Activated CD8-positive, alpha-beta memory T cell treated with anti-CD3 and anti-CD28 coated beads, Interleukin-2, amount 10 ng/mL, durations not matched to agents 7 days and 5 days (primary cell): ENCODE results near the gene POLA1. TPM values are rescaled to one million over a fixed set of nuclear protein-coding genes. Genes with fewer than 3 reads are reported as not detected.

Source experiments
- ATAC-seq: fragments of 150-1000 bp; cut with Tn5 transposase; one replicate; pipeline ENCODE4 v1.10.0; 2021; ENCODE audit warnings: moderate library complexity
- CTCF ChIA-PET: fragments of 350-600 bp; sonication (Branson Sonifier 250); formaldehyde crosslinking; loops from one replicate; lab custom pipeline; 2021; ENCODE audit warnings: antibody characterized with exemption; lab: Charles Lee
- DNase-seq: peaks from one replicate; pipeline ENCODE4 v3.0.0-alpha.2; 2020
- H3K27ac Mint-ChIP-seq: one replicate; pipeline ENCODE4 v1.8.0; 2021; ENCODE audit warnings: mild to moderate bottlenecking, mixed read lengths
- H3K27me3 Mint-ChIP-seq: one replicate; pipeline ENCODE4 v1.8.0; 2021; ENCODE audit warnings: mixed read lengths
- H3K36me3 Mint-ChIP-seq: one replicate; pipeline ENCODE4 v1.8.0; 2021; ENCODE audit warnings: mild to moderate bottlenecking, mixed read lengths
- H3K4me1 Mint-ChIP-seq: one replicate; pipeline ENCODE4 v1.8.0; 2021; ENCODE audit warnings: mixed read lengths
- H3K4me3 Mint-ChIP-seq: one replicate; pipeline ENCODE4 v1.8.0; 2021; ENCODE audit warnings: mild to moderate bottlenecking, moderate library complexity, mixed read lengths
- H3K9me3 Mint-ChIP-seq: one replicate; pipeline ENCODE4 v1.8.0; 2022; ENCODE audit warnings: low read depth, mixed read lengths
- total RNA-seq, 2 experiments: library from RNA; stranded (reverse); gene quantifications; one replicate each; pipeline ENCODE4 v1.2.3, GENCODE V29; 2021

POLA1 gene
- total RNA-seq, 2 experiments from 2014 or later: 35.7 to 36.5 TPM

- Mint-ChIP-seq H3K4me3 (no peak overlapping the region), H3K9me3 (no peaks in the 10 kb centered on the region), H3K4me1 (peaks cover 18% of the 10 kb centered on the region), H3K27ac (no peak overlapping the region), H3K27me3 (no peaks in the 10 kb centered on the region), H3K36me3 (no peaks in the 10 kb centered on the region)
- DNase-seq (no peak), ATAC-seq (no peak)
- CTCF ChIA-PET: no interaction called here
Observed at GRCh38 chrX:24945009-24945408, 251.3 kb downstream of the POLA1 start.

- Mint-ChIP-seq H3K36me3 (peaks cover 2% of the 10 kb centered on the region), H3K27me3 (no peaks in the 10 kb centered on the region), H3K27ac (no peak overlapping the region), H3K4me3 (no peak overlapping the region), H3K9me3 (no peaks in the 10 kb centered on the region), H3K4me1 (peaks cover 18% of the 10 kb centered on the region)
- CTCF ChIA-PET: no interaction called here
- ATAC-seq (peak; percentile 16), DNase-seq (peak; percentile 55)
Observed at GRCh38 chrX:24946369-24946768, 252.7 kb downstream of the POLA1 start.

DNA sequence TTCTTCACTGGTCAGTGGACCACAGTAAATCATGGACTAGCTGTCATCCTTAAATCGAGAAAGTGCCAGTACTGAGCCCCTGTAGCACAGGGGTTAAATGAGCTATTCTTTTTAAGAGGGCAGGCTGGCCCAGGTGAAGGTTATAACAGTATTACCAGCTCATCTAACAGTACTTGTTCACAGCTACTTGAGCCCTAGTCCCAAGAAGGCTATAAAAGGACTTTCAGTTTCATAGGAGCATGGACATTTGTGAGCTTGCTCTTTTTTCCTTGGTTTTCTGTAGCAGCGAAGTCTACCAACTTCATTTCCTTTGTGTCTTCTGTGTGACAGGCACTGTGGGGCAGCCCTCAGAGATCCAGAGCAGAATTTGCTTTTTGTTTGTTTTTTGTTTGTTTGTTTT lies 261.0 kb downstream of the POLA1 start:
- DNase-seq: no peak
- H3K27me3 Mint-ChIP-seq: no peaks in the 10 kb centered on the region
- CTCF ChIA-PET: interaction anchor here (0.5 kb wide), 1 partner anchor 16 kb away, joined by 3 read pairs; no protein-coding TSS in a partner anchor
- H3K4me1 Mint-ChIP-seq: no peaks in the 10 kb centered on the region
- ATAC-seq: no peak
- H3K9me3 Mint-ChIP-seq: no peaks in the 10 kb centered on the region
- H3K4me3 Mint-ChIP-seq: no peak overlapping the region
- H3K36me3 Mint-ChIP-seq: peaks cover 5% of the 10 kb centered on the region
- H3K27ac Mint-ChIP-seq: no peak overlapping the region

- ATAC-seq (no peak), DNase-seq (no peak)
- no peaks in the 10 kb centered on the region for H3K4me1 Mint-ChIP-seq
- H3K9me3 Mint-ChIP-seq: no peaks in the 10 kb centered on the region
- H3K27me3 Mint-ChIP-seq: no peaks in the 10 kb centered on the region
- H3K36me3 Mint-ChIP-seq: peaks cover 5% of the 10 kb centered on the region
- H3K4me3 Mint-ChIP-seq: no peak overlapping the region
- CTCF ChIA-PET: interaction anchor here (0.5 kb wide), 1 partner anchor 15 kb away, joined by 3 read pairs; no protein-coding TSS in a partner anchor
- H3K27ac Mint-ChIP-seq: no peak overlapping the region
Observed at GRCh38 chrX:24955372-24955930, 261.7 kb downstream of the POLA1 start.

- CTCF ChIA-PET: no interaction called here
- Mint-ChIP-seq H3K27me3 (no peaks in the 10 kb centered on the region), H3K4me3 (no peak overlapping the region), H3K4me1 (no peaks in the 10 kb centered on the region), H3K36me3 (peaks cover 3% of the 10 kb centered on the region), H3K9me3 (no peaks in the 10 kb centered on the region), H3K27ac (no peak overlapping the region)
- DNase-seq: no peak
- ATAC-seq: no peak
Observed at GRCh38 chrX:24956828-24957227, 263.1 kb downstream of the POLA1 start.

GRCh38 chrX:24961809-24962208 lies 268.1 kb downstream of the POLA1 start:
- no peak overlapping the region for H3K4me3 Mint-ChIP-seq
- CTCF ChIA-PET: no interaction called here
- DNase-seq: no peak
- no peaks in the 10 kb centered on the region for H3K27me3 Mint-ChIP-seq
- H3K9me3 Mint-ChIP-seq: no peaks in the 10 kb centered on the region
- peaks cover 3% of the 10 kb centered on the region for H3K36me3 Mint-ChIP-seq
- no peak for ATAC-seq
- no peaks in the 10 kb centered on the region for H3K4me1 Mint-ChIP-seq
- no peak overlapping the region for H3K27ac Mint-ChIP-seq

- H3K27ac Mint-ChIP-seq: no peak overlapping the region
- CTCF ChIA-PET: no interaction called here
- no peak for ATAC-seq
Observed at GRCh38 chrX:24963823-24964222, 270.1 kb downstream of the POLA1 start.

DNA sequence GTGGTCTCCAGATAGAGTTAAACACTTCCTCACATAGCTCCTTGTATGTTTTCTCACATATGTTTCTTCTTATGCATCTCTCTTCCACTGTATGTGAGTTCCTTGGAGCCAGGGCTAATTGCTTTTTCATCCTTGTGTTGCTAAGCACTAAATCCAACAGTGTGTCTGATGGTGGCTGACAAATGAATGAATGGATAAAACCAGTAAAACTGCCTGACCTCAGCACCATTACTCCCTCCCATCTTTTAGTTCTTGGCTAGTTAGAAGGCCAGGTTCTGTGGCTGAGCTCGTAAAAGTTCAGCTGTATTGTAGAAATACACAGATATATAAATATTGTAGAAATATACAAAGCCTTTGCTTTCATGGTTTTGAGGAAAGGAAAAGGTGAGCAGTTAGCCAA lies 271.7 kb downstream of the POLA1 start:
- H3K9me3 Mint-ChIP-seq: no peaks in the 10 kb centered on the region
- H3K36me3 Mint-ChIP-seq: peaks cover 6% of the 10 kb centered on the region
- H3K27ac Mint-ChIP-seq: no peak overlapping the region
- ATAC-seq (no peak), DNase-seq (no peak)
- CTCF ChIA-PET: no interaction called here
- no peak overlapping the region for H3K4me3 Mint-ChIP-seq
- H3K4me1 Mint-ChIP-seq: no peaks in the 10 kb centered on the region
- H3K27me3 Mint-ChIP-seq: no peaks in the 10 kb centered on the region

More at GRCh38 chrX:24963823-24964222, 270.1 kb downstream of the POLA1 start:
- Mint-ChIP-seq H3K4me3 (no peak overlapping the region), H3K27me3 (no peaks in the 10 kb centered on the region), H3K4me1 (no peaks in the 10 kb centered on the region), H3K36me3 (peaks cover 4% of the 10 kb centered on the region), H3K9me3 (no peaks in the 10 kb centered on the region)
- DNase-seq: no peak

- H3K27me3 Mint-ChIP-seq: no peaks in the 10 kb centered on the region
- no peak overlapping the region for H3K4me3 Mint-ChIP-seq
- H3K36me3 Mint-ChIP-seq: peaks cover 9% of the 10 kb centered on the region
- no peak for ATAC-seq
- DNase-seq: no peak
- H3K27ac Mint-ChIP-seq: no peak overlapping the region
- no peaks in the 10 kb centered on the region for H3K4me1 Mint-ChIP-seq
- CTCF ChIA-PET: no interaction called here
- no peaks in the 10 kb centered on the region for H3K9me3 Mint-ChIP-seq
Observed at GRCh38 chrX:24969812-24970211, 276.1 kb downstream of the POLA1 start.

DNA sequence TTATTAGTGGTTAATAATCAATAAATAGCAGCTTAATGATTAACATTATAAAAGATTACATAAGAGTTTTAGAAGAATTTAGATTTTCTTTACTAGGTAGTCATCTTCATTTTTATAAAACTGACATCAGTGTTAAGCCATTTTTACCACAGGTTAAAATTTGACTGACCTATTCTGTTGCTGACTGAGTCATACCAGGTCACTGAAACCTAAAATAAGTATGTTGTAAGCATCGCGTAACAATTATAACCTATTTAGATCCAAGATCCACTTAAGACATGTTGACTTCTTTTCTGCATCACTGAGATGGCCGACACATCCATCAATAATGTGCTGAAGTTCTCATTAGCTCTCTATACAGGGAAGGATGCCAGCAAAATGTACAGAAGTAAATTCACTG lies 285.4 kb downstream of the POLA1 start:
- H3K27me3 Mint-ChIP-seq: no peaks in the 10 kb centered on the region

GRCh38 chrX:24981030-24981429 lies 287.3 kb downstream of the POLA1 start:
- ATAC-seq: no peak
- H3K9me3 Mint-ChIP-seq: no peaks in the 10 kb centered on the region
- peaks cover 7% of the 10 kb centered on the region for H3K36me3 Mint-ChIP-seq
- H3K4me1 Mint-ChIP-seq: peaks cover 2% of the 10 kb centered on the region
- CTCF ChIA-PET: interaction anchor here (1.5 kb wide), 1 partner anchor 304 kb away, joined by 3 read pairs; no protein-coding TSS in a partner anchor
- H3K4me3 Mint-ChIP-seq: no peak overlapping the region
- no peaks in the 10 kb centered on the region for H3K27me3 Mint-ChIP-seq
- H3K27ac Mint-ChIP-seq: no peak overlapping the region
- DNase-seq: no peak

More for the DNA sequence above, 285.4 kb downstream of the POLA1 start:
- H3K4me3 Mint-ChIP-seq: no peak overlapping the region
- H3K36me3 Mint-ChIP-seq: peaks cover 7% of the 10 kb centered on the region
- ATAC-seq: no peak
- H3K4me1 Mint-ChIP-seq: peaks cover 2% of the 10 kb centered on the region
- no peak for DNase-seq
- H3K27ac Mint-ChIP-seq: no peak overlapping the region
- CTCF ChIA-PET: no interaction called here
- H3K9me3 Mint-ChIP-seq: no peaks in the 10 kb centered on the region

DNA sequence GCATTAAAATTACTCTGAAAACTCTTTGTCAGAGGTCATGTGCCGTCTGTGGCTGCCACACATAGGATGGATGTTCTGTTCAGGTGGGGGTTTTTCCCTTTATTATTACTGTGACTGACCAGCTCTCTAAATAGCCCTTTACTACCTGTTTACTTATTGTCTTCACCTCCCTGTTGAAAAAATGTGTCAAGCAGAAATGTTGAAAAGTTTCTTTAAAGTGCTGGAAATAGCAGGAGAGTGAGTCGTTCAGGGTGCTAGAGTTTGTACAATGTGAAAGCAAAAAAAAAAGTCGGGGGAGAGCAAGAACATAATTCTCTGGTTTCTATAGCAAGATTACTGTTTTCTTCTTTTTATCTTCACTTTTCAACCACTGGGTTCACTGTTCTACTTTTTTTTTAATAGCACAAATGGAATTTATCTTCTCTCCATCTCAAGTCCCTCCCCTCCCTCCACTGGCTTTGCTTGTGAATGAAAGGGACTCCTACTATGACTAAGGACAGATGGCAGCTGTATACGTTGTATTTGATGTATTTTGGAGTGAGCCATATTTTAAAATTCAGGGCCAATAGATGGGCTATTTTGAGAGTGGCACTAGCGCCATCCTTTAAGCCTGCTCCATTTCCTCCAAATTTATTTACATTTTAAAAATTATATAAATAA lies 288.7 kb downstream of the POLA1 start:
- Mint-ChIP-seq H3K4me3 (no peak overlapping the region), H3K4me1 (peaks cover 2% of the 10 kb centered on the region), H3K27ac (no peak overlapping the region), H3K27me3 (no peaks in the 10 kb centered on the region), H3K9me3 (no peaks in the 10 kb centered on the region), H3K36me3 (peaks cover 5% of the 10 kb centered on the region)
- no peak for DNase-seq
- CTCF ChIA-PET: no interaction called here
- ATAC-seq: no peak

DNA sequence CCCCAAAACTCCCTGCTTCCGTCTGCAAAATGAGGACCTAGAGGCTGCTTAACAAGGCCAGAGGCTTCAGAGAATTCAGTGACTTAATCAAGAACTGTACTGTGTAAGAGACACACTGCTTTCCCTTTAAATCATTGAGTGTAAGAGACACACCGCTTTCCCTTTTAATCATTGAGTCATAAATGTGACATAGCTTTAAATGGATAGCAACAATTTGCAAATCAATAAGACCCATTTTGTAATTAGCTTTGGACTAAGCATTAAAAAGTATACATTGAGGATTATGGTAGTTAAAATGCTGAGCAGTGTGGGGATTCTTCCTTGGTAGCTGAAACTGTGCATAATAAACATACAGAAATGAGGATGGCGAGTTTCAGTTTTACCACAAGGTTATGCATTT lies 290.2 kb downstream of the POLA1 start:
- CTCF ChIA-PET: no interaction called here
- no peak for ATAC-seq
- Mint-ChIP-seq H3K4me1 (peaks cover 2% of the 10 kb centered on the region), H3K36me3 (peaks cover 6% of the 10 kb centered on the region), H3K4me3 (no peak overlapping the region), H3K27me3 (no peaks in the 10 kb centered on the region), H3K9me3 (no peaks in the 10 kb centered on the region), H3K27ac (no peak overlapping the region)
- no peak for DNase-seq

- no peaks in the 10 kb centered on the region for H3K9me3 Mint-ChIP-seq
- H3K36me3 Mint-ChIP-seq: peaks cover 2% of the 10 kb centered on the region
- no peak for ATAC-seq
- H3K4me1 Mint-ChIP-seq: peaks cover 2% of the 10 kb centered on the region
- H3K27ac Mint-ChIP-seq: no peak overlapping the region
- CTCF ChIA-PET: no interaction called here
- no peak overlapping the region for H3K4me3 Mint-ChIP-seq
- H3K27me3 Mint-ChIP-seq: no peaks in the 10 kb centered on the region
- DNase-seq: no peak
Observed at GRCh38 chrX:24985120-24985519, 291.4 kb downstream of the POLA1 start.
